ENCODE measurements around the gene VWA3B.

Gene VWA3B

DNA sequence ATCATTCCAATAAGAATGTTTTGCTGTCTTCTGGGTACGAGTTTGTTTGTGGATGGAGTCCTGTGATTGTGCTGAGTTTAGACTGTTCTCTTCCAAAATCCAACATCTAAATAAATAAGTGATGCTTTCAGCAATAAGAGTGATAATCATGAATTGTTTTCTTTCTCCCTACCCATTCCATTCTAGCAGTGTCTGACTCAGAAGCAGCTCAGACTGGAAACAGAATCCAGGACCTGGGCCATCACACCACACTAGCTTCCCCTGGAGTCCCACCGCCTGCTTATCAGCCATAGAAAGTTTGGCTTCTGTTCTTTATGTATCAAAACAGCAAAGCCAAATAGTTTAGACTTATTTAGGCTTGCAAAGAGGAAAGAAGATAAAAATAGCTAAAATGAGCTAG is 182.9 kb downstream of the VWA3B start:
- no peak overlapping the region for H3K4me3 ChIP-seq (ENCODE audit: control insufficient read depth, low read depth, low read length)
- TF ChIP-seq, protein P1, sequence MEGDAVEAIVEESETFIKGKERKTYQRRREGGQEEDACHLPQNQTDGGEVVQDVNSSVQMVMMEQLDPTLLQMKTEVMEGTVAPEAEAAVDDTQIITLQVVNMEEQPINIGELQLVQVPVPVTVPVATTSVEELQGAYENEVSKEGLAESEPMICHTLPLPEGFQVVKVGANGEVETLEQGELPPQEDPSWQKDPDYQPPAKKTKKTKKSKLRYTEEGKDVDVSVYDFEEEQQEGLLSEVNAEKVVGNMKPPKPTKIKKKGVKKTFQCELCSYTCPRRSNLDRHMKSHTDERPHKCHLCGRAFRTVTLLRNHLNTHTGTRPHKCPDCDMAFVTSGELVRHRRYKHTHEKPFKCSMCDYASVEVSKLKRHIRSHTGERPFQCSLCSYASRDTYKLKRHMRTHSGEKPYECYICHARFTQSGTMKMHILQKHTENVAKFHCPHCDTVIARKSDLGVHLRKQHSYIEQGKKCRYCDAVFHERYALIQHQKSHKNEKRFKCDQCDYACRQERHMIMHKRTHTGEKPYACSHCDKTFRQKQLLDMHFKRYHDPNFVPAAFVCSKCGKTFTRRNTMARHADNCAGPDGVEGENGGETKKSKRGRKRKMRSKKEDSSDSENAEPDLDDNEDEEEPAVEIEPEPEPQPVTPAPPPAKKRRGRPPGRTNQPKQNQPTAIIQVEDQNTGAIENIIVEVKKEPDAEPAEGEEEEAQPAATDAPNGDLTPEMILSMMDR (conservative IDR thresholded peaks at IDR 0.05; ENCODE audit: control insufficient read depth, insufficient read depth, low read depth, low read length) = no peak
- DNase-seq (ENCODE audit: low read depth) = peak; percentile 3

DNA sequence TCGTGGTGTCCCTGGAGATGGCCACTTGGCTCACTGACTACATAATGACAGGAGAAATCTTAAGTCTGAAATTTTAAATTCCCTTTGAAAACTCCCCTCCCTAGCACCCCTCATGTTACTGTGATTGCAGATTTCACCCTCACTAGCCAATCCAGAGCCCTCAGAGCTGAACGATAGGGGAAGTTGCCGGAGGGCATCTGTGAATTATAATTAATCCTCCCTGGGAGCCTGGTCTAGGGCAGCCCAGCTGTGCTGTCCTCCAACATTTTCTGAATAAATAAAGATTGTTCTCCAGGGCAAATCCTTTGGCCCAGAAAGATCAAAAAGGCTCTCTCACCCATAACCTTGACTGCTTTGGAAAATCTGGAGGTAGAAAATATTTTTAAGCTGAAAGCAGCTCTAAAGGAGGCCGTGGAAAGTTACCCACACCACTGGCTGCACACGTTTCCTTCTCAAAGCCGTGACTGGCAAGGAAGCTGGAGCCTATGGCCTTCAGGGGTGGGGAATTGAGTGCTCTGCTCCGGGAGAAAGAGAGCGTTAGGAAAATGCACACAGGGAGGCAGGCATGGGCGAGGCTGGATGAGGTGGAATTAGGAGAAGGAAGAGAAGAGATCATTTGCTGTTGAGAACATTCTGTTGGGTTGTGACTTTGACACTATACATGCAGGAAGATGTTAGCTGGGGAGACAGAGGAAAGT is 190.3 kb downstream of the VWA3B start:
- TF ChIP-seq, protein P1 (conservative IDR thresholded peaks at IDR 0.05; ENCODE audit: control insufficient read depth, insufficient read depth, low read depth, low read length) = no peak
- H3K4me3 ChIP-seq (ENCODE audit: control insufficient read depth, low read depth, low read length) = no peak overlapping the region

DNA sequence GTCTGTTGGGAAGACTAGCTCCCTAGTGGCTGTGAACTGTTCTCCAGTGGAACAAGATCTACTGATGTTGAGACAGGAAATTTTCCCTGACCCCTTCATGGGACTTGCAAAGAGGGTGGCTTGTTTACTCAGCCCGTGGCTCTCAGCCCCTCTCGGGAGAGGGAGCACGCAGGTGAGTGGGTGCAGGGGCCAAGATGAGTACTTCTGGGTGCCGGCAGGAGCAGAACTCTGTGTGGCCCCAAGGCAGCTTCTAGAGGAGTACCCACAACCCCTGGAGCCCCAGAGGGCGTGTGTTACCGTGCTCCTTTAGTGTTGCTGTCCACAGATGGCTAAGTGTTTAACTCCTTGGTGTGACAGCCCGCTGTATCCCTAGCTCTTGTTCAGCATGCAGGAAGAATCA is 191.1 kb downstream of the VWA3B start:
- H3K4me3 ChIP-seq (ENCODE audit: control insufficient read depth, low read depth, low read length) = no peak overlapping the region
- no peak for DNase-seq (ENCODE audit: low read depth)
- TF ChIP-seq, protein P1 (conservative IDR thresholded peaks at IDR 0.05; ENCODE audit: control insufficient read depth, insufficient read depth, low read depth, low read length) = no peak

More for the DNA sequence above, 190.3 kb downstream of the VWA3B start:
- DNase-seq (ENCODE audit: low read depth) = no peak

DNA sequence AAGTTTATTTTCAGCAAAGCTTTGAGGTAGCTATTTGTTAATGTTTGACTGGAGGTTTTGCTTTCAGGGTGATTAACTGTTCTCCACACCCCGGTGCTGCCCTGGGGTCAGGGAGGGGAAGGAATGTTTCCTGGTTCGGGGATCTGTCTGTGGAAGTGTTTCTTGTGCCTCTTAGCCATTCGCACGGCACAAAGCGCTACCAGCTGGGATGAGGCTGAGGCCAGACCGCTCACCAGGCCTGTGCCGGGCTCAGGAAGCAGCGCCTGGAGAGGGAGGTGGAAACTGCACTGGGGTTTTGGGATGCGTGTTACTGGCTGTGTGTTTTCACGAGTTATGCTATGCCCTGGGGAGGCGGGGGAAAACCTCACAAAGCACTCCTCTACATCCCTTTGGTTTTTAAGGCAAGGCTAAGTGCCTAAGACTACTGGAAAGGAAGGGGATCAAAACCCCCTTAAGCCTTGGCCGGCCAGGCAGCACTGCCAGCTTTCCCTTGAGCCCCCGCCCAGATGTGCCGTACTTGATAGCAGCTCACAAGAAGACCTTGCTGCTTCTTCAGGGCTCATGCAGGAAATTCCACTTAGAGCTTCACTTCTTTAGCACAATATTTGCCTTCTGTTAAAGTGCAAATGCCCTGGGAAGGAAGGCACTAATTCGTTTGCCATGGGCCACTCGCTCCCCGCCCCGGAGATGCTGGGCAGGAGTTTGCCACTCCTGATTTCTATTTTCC is 193.6 kb downstream of the VWA3B start:
- DNase-seq (ENCODE audit: low read depth) = no peak
- TF ChIP-seq, protein P1 (conservative IDR thresholded peaks at IDR 0.05; ENCODE audit: control insufficient read depth, insufficient read depth, low read depth, low read length) = no peak
- no peak overlapping the region for H3K4me3 ChIP-seq (ENCODE audit: control insufficient read depth, low read depth, low read length)

DNA sequence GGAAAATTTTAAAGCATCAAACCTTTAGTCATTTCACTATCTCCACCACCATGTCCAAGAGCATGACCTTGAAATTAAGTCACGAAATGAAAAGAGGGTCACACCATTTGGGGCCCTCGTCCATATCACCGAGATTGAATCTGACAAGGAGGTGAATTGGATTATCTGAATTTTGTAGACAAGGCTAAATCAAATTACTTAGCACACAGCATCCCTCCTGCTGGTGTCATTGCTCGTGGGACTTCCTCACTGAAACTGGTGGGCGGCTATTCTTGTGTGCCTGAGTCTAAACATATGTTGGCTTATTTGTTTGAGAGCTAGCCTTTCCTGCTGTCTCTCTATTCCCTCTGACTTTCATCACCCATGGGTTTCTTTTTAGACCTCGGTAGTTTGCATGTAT is 194.6 kb downstream of the VWA3B start:
- H3K4me3 ChIP-seq (ENCODE audit: control insufficient read depth, low read depth, low read length) = no peak overlapping the region
- DNase-seq (ENCODE audit: low read depth) = no peak
- TF ChIP-seq, protein P1 (conservative IDR thresholded peaks at IDR 0.05; ENCODE audit: control insufficient read depth, insufficient read depth, low read depth, low read length) = no peak

DNA sequence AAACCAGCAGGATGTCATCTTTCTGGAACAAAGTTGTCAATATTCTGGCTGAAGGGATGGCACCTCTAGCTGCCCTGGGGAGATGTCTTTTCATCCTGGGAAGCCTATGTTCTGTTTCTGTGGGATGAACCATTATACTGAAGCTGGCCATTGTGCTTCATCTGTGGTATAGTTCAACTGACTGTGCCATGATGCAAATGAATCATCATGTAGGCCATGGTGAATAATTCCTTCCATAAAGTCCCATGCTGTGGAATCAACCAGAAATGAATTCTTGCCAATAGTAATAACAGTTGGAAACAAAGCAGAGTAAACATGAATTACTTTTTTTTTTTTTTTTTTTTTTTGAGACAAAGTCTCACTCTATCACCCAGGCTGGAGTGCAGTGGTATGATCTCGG is 195.1 kb downstream of the VWA3B start:
- no peak overlapping the region for H3K4me3 ChIP-seq (ENCODE audit: control insufficient read depth, low read depth, low read length)
- TF ChIP-seq, protein P1 (conservative IDR thresholded peaks at IDR 0.05; ENCODE audit: control insufficient read depth, insufficient read depth, low read depth, low read length) = no peak
- peak; percentile 55 for DNase-seq (ENCODE audit: low read depth)
